GM12878 (cell line): ENCODE measurements around the gene SAYSD1. TPM values are rescaled to one million over a fixed set of nuclear protein-coding genes. Genes with fewer than 3 reads are reported as not detected.

Source experiments
- ATF3 ChIP-seq: IDR thresholded peaks from 2 replicates; pipeline ENCODE4 v1.6.1; 2011; ENCODE audit warnings: low read depth, mild to moderate bottlenecking, low read length, moderate library complexity, borderline replicate concordance; ENCODE audit errors: extremely low read depth
- CBX3 ChIP-seq: fragments of 200-600 bp; sonication (generic); IDR thresholded peaks from 2 replicates; pipeline ENCODE4 v1.6.1; 2016; ENCODE audit warnings: low read depth, borderline replicate concordance
- CREB1 ChIP-seq: IDR thresholded peaks from 2 replicates; pipeline ENCODE4 v1.6.1; 2012; ENCODE audit warnings: low read depth, mild to moderate bottlenecking, inconsistent platforms
- CTCF ChIP-seq, 3 experiments: IDR thresholded peaks in 2 of 3; conservative IDR thresholded peaks in 1 of 3; 2 replicates each; pipeline ENCODE4 v1.5.1; 2011; ENCODE audit warnings: low read depth in 3 of 3, low read length in 3 of 3, mild to moderate bottlenecking in 3 of 3, control low read depth in 2 of 3, moderate library complexity in 2 of 3, inconsistent platforms in 1 of 3, mixed read lengths in 1 of 3; ENCODE audit not compliant: control insufficient read depth in 2 of 3, insufficient read depth in 1 of 3; ENCODE audit errors: extremely low read depth in 1 of 3
- HDAC6 ChIP-seq: fragments of 200-600 bp; sonication (generic); IDR thresholded peaks from one replicate; pipeline ENCODE4 v1.8.0; 2017; ENCODE audit warnings: antibody characterized with exemption; ENCODE audit not compliant: unreplicated experiment
- IRF5 ChIP-seq: fragments of 450-650 bp; IDR thresholded peaks from 2 replicates; pipeline ENCODE4 v1.6.1; 2017; ENCODE audit warnings: borderline replicate concordance
- MAX ChIP-seq: IDR thresholded peaks from 2 replicates; pipeline ENCODE4 v1.6.1; 2012; ENCODE audit warnings: low read depth, low read length, improper control_type of control experiment
- MYC ChIP-seq: IDR thresholded peaks from 2 replicates; pipeline ENCODE4 v1.6.1; 2011; ENCODE audit warnings: mild to moderate bottlenecking, low read length, moderate library complexity, inconsistent platforms; ENCODE audit not compliant: insufficient read depth, insufficient replicate concordance, insufficient read length, severe bottlenecking
- NFXL1 ChIP-seq: fragments of 450-650 bp; IDR thresholded peaks from 2 replicates; pipeline ENCODE4 v1.6.1; 2017; ENCODE audit warnings: antibody characterized with exemption, mild to moderate bottlenecking, borderline replicate concordance
- NFYB ChIP-seq: IDR thresholded peaks from 2 replicates; pipeline ENCODE4 v1.6.1; 2011; ENCODE audit warnings: low read depth, mild to moderate bottlenecking, low read length, improper control_type of control experiment, moderate library complexity; ENCODE audit not compliant: insufficient read depth
- RAD51 ChIP-seq: fragments of 450-650 bp; IDR thresholded peaks from 2 replicates; pipeline ENCODE4 v1.6.1; 2016; ENCODE audit warnings: moderate library complexity, mild to moderate bottlenecking, inconsistent platforms
- RB1 ChIP-seq: fragments of 450-650 bp; formaldehyde crosslinking; IDR thresholded peaks from 2 replicates; pipeline ENCODE4 v1.6.1; 2017; ENCODE audit warnings: mild to moderate bottlenecking, borderline replicate concordance
- RFX5 ChIP-seq: IDR thresholded peaks from 2 replicates; pipeline ENCODE4 v1.6.1; 2011; ENCODE audit warnings: low read depth, low read length, improper control_type of control experiment
- SP1 ChIP-seq: IDR thresholded peaks from one replicate; pipeline ENCODE4 v1.6.1; 2011; ENCODE audit warnings: low read depth, low read length
- STAT1 ChIP-seq: fragments of 450-650 bp; conservative IDR thresholded peaks from 2 replicates; pipeline ENCODE4 v1.6.1; 2014; ENCODE audit warnings: antibody characterized with exemption, mild to moderate bottlenecking
- STAT3 ChIP-seq: IDR thresholded peaks from 2 replicates; pipeline ENCODE4 v1.6.1; 2011; ENCODE audit warnings: low read depth, low read length, improper control_type of control experiment
- TCF7 ChIP-seq: IDR thresholded peaks from 2 replicates; pipeline ENCODE4 v1.6.1; 2014; ENCODE audit warnings: antibody characterized with exemption, borderline replicate concordance
- ZBTB4 ChIP-seq: fragments of 450-650 bp; formaldehyde crosslinking; IDR thresholded peaks from 2 replicates; pipeline ENCODE4 v1.4.0; 2022; ENCODE audit warnings: mild to moderate bottlenecking, moderate library complexity
- ZNF207 ChIP-seq: fragments of 450-650 bp; IDR thresholded peaks from 2 replicates; pipeline ENCODE4 v1.6.1; 2014; ENCODE audit warnings: antibody characterized with exemption, mild to moderate bottlenecking, borderline replicate concordance
- ZNF687 ChIP-seq: fragments of 450-650 bp; IDR thresholded peaks from 2 replicates; pipeline ENCODE4 v1.6.1; 2017; ENCODE audit warnings: mild to moderate bottlenecking, moderate library complexity
- polyA plus RNA-seq, 11 experiments: library from polyadenylated mRNA; depleted of rRNA in 4 of 11; unstranded in 6 of 11; stranded (reverse) in 5 of 11; fragments of >200 nt; fragmentation: Nextera tagmentation in 4 of 11; fragmentation: Illumina TruSeq in 1 of 11; extraction: Ambion mirVana in 4 of 11; extraction: Trizol in 1 of 11; gene quantifications; 1 replicate in 1 of 11; 2 replicates in 10 of 11; pipeline versions ENCODE4 v1.2.1 to v1.2.3, GENCODE V29; 2011 to 2016; ENCODE audit warnings: inconsistent platforms in 2 of 11, missing spikeins in 2 of 11, low read depth in 1 of 11
- total RNA-seq, 4 experiments: library from RNA; depleted of rRNA in 3 of 4; stranded (reverse); fragments of >200 nt in 3 of 4; fragmentation: Illumina TruSeq in 1 of 4; extraction: Trizol in 1 of 4; gene quantifications; 2 replicates each; pipeline versions ENCODE4 v1.2.1 to v1.2.3, GENCODE V29; 2013 to 2021

Gene SAYSD1
- total and polyA plus RNA-seq, 10 of the 15 experiments (the other 5 are each of a cell fraction or from before 2014, with no cell fraction given) = 1.5 to 7.3 (median 6.4) TPM

GRCh38 chr6:39086294-39086693 is 28.7 kb downstream of the SAYSD1 start (continued):
- TF ChIP-seq IRF5 (no peak), TCF7 (no peak), RAD51 (no peak), STAT3 (no peak), MYC (no peak), ZNF207 (no peak), CTCF (IDR thresholded peaks at IDR 0.05 in 2 of 3, conservative IDR thresholded peaks at IDR 0.05 in 1 of 3; ENCODE audit: control insufficient read depth in 2 of 3, extremely low read depth in 1 of 3, insufficient read depth in 1 of 3, low read depth in 3 of 3, low read length in 3 of 3) (no peak), ATF3 (no peak), NFXL1 (no peak), STAT1 (no peak), NFYB (no peak), RB1 (no peak), MAX (no peak), ZNF687 (no peak), CBX3 (no peak), CREB1 (peak; percentile 39; the same call in 1 of the 2 replicates), SP1 (no peak), HDAC6 (no peak), RFX5 (no peak), ZBTB4 (CRISPR knock-in tag) (no peak)
